ENCODE results near the gene ARMH4. TPM values are rescaled to one million over a fixed set of nuclear protein-coding genes. Genes with fewer than 3 reads are reported as not detected.

ARMH4 gene
- total RNA-seq, 1 experiment from 2014 or later = 7.8 TPM

GRCh38 chr14:58091883-58092630, 60.0 kb downstream of the ARMH4 start:
- Histone ChIP-seq H3K27me3 (replicated peaks; ENCODE audit: insufficient read depth, low read depth, low read length, poor library complexity) (no peaks in the 10 kb centered on the region), H3K27ac (ENCODE audit: low read depth, low read length, poor library complexity, severe bottlenecking) (no peak overlapping the region), H3K4me1 (ENCODE audit: insufficient read depth, low read length, poor library complexity, severe bottlenecking) (peaks cover 6% of the 10 kb centered on the region), H3K36me3 (ENCODE audit: insufficient read depth, low read length, poor library complexity, severe bottlenecking) (no peaks in the 10 kb centered on the region), H3K9me3 (ENCODE audit: low read depth, low read length, poor library complexity, severe bottlenecking) (no peaks in the 10 kb centered on the region), H3K4me3 (ENCODE audit: low read depth, low read length, poor library complexity, severe bottlenecking) (no peak overlapping the region)
- TF ChIP-seq, protein P1, sequence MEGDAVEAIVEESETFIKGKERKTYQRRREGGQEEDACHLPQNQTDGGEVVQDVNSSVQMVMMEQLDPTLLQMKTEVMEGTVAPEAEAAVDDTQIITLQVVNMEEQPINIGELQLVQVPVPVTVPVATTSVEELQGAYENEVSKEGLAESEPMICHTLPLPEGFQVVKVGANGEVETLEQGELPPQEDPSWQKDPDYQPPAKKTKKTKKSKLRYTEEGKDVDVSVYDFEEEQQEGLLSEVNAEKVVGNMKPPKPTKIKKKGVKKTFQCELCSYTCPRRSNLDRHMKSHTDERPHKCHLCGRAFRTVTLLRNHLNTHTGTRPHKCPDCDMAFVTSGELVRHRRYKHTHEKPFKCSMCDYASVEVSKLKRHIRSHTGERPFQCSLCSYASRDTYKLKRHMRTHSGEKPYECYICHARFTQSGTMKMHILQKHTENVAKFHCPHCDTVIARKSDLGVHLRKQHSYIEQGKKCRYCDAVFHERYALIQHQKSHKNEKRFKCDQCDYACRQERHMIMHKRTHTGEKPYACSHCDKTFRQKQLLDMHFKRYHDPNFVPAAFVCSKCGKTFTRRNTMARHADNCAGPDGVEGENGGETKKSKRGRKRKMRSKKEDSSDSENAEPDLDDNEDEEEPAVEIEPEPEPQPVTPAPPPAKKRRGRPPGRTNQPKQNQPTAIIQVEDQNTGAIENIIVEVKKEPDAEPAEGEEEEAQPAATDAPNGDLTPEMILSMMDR (conservative IDR thresholded peaks at IDR 0.05; ENCODE audit: low read depth, low read length) = no peak
- no peak for TF ChIP-seq EZH2 (IDR thresholded peaks at IDR 0.05; ENCODE audit: borderline replicate concordance, low read depth, low read length, poor library complexity, severe bottlenecking)
- intact Hi-C loops (cut with micrococcal nuclease; ENCODE audit: unreplicated experiment) = no loop called here
- POLR2A ChIA-PET (ENCODE audit: low non-redundant PET) = no interaction called here
- CTCF ChIA-PET = no interaction called here
- no peak for DNase-seq (ENCODE audit: low spot score)
- BruUV-seq (replicated peaks) = no TSS peak

- H3K27me3 ChIP-seq (replicated peaks; ENCODE audit: insufficient read depth, low read depth, low read length, poor library complexity) = no peaks in the 10 kb centered on the region
- ChIA-PET POLR2A (ENCODE audit: low non-redundant PET) (interaction anchor here (0.6 kb wide), 1 partner anchor 1188 kb away, joined by 3 read pairs; no protein-coding TSS in a partner anchor), CTCF (no interaction called here)
- H3K4me3 ChIP-seq (ENCODE audit: low read depth, low read length, poor library complexity, severe bottlenecking) = no peak overlapping the region
- no peaks in the 10 kb centered on the region for H3K36me3 ChIP-seq (ENCODE audit: insufficient read depth, low read length, poor library complexity, severe bottlenecking)
- H3K4me1 ChIP-seq (ENCODE audit: insufficient read depth, low read length, poor library complexity, severe bottlenecking) = peaks cover 18% of the 10 kb centered on the region
- DNase-seq (ENCODE audit: low spot score) = no peak
- no peak for TF ChIP-seq EZH2 (IDR thresholded peaks at IDR 0.05; ENCODE audit: borderline replicate concordance, low read depth, low read length, poor library complexity, severe bottlenecking)
- TF ChIP-seq, protein P1 (conservative IDR thresholded peaks at IDR 0.05; ENCODE audit: low read depth, low read length) = no peak
- BruUV-seq (replicated peaks) = no TSS peak
- intact Hi-C loops (cut with micrococcal nuclease; ENCODE audit: unreplicated experiment) = no loop called here
- H3K9me3 ChIP-seq (ENCODE audit: low read depth, low read length, poor library complexity, severe bottlenecking) = no peaks in the 10 kb centered on the region
- H3K27ac ChIP-seq (ENCODE audit: low read depth, low read length, poor library complexity, severe bottlenecking) = no peak overlapping the region
Observed at GRCh38 chr14:58089612-58090011, 62.4 kb downstream of the ARMH4 start.

DNA sequence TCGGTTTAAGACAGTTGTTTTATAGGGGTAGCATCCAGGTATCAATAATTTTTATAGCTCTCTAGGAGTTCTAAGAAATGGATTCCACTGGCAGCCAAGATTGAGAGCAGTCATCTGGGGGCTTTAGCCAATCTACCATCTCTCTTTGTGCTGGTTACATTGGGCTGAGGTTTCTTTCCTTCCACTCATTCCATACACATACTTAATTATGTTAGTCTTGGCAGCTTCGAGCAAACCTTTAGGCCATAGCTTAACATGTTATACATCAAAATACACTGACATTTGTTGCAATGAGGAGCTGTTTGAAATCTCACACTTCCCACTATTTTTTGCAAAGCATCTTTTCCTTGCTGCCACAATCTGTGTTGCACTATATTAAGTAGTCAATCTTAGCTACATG, 63.1 kb downstream of the ARMH4 start:
- H3K27ac ChIP-seq (ENCODE audit: low read depth, low read length, poor library complexity, severe bottlenecking) = no peak overlapping the region
- BruUV-seq (replicated peaks) = no TSS peak
- DNase-seq (ENCODE audit: low spot score) = no peak
- no peak overlapping the region for H3K4me3 ChIP-seq (ENCODE audit: low read depth, low read length, poor library complexity, severe bottlenecking)
- no peaks in the 10 kb centered on the region for H3K9me3 ChIP-seq (ENCODE audit: low read depth, low read length, poor library complexity, severe bottlenecking)
- intact Hi-C loops (cut with micrococcal nuclease; ENCODE audit: unreplicated experiment) = no loop called here
- TF ChIP-seq, protein P1 (conservative IDR thresholded peaks at IDR 0.05; ENCODE audit: low read depth, low read length) = no peak
- no peak for TF ChIP-seq EZH2 (IDR thresholded peaks at IDR 0.05; ENCODE audit: borderline replicate concordance, low read depth, low read length, poor library complexity, severe bottlenecking)
- H3K27me3 ChIP-seq (replicated peaks; ENCODE audit: insufficient read depth, low read depth, low read length, poor library complexity) = no peaks in the 10 kb centered on the region
- ChIA-PET POLR2A (ENCODE audit: low non-redundant PET) (interaction anchor here (0.6 kb wide), 1 partner anchor 1187 kb away, joined by 3 read pairs; no protein-coding TSS in a partner anchor), CTCF (no interaction called here)
- no peaks in the 10 kb centered on the region for H3K36me3 ChIP-seq (ENCODE audit: insufficient read depth, low read length, poor library complexity, severe bottlenecking)
- peaks cover 24% of the 10 kb centered on the region for H3K4me1 ChIP-seq (ENCODE audit: insufficient read depth, low read length, poor library complexity, severe bottlenecking)
